SU-DHL-6 (cell line): ENCODE results near the gene EEFSEC.

Experiments
- H2AFZ ChIP-seq: fragments of 200-600 bp; sonication (generic); 2 replicates; pipeline ENCODE4 v1.6.1; 2014; ENCODE audit warnings: low read depth, mild to moderate bottlenecking, moderate library complexity, mixed read lengths, antibody characterized with exemption, low read length; ENCODE audit not compliant: severe bottlenecking
- H3F3A ChIP-seq: fragments of 200-600 bp; shearing (Covaris generic); 2 replicates; pipeline ENCODE4 v1.6.0; 2016; ENCODE audit warnings: antibody characterized with exemption, mild to moderate bottlenecking; ENCODE audit not compliant: insufficient read depth
- H3K27ac ChIP-seq: fragments of 200-600 bp; sonication (generic); 2 replicates; pipeline ENCODE4 v1.5.1; 2016; ENCODE audit warnings: low read depth, mild to moderate bottlenecking, low read length, moderate library complexity, mixed read lengths
- H3K27me3 ChIP-seq: fragments of 200-600 bp; sonication (generic), shearing (Covaris generic); 2 replicates; pipeline ENCODE4 v1.6.0; 2014; ENCODE audit warnings: mild to moderate bottlenecking, low read length
- H3K36me3 ChIP-seq: fragments of 200-600 bp; sonication (generic); 2 replicates; pipeline ENCODE4 v1.6.1; 2014; ENCODE audit warnings: mild to moderate bottlenecking, low read length, mixed read lengths
- H3K4me2 ChIP-seq: fragments of 300-600, 200-600 bp; shearing (Covaris generic), sonication (generic); 2 replicates; pipeline ENCODE4 v1.6.0; 2014; ENCODE audit warnings: low read length, low read depth, mild to moderate bottlenecking; ENCODE audit not compliant: poor library complexity, severe bottlenecking
- H3K4me3 ChIP-seq: fragments of 200-600 bp; sonication (generic); 2 replicates; pipeline ENCODE4 v1.5.1; 2014; ENCODE audit warnings: antibody characterized with exemption, low read length, mild to moderate bottlenecking, mixed read lengths; ENCODE audit not compliant: insufficient read depth, poor library complexity, severe bottlenecking
- H3K79me2 ChIP-seq: fragments of 200-600 bp; sonication (generic); 2 replicates; pipeline ENCODE4 v1.6.1; 2014; ENCODE audit warnings: mild to moderate bottlenecking, low read length, moderate library complexity; ENCODE audit not compliant: insufficient read depth
- H3K9ac ChIP-seq: fragments of 200-600 bp; sonication (generic); 2 replicates; pipeline ENCODE4 v1.7.0; 2014; ENCODE audit warnings: mild to moderate bottlenecking, low read length
- H3K9me2 ChIP-seq: fragments of 200-600 bp; sonication (generic); replicated peaks from 2 replicates; pipeline ENCODE4 v1.6.1; 2014; ENCODE audit warnings: low read length; ENCODE audit not compliant: insufficient read depth
- H3K9me3 ChIP-seq: fragments of 200-600 bp; sonication (generic); 2 replicates; pipeline ENCODE4 v1.6.1; 2014; ENCODE audit warnings: low read length, mixed read lengths; ENCODE audit not compliant: insufficient read depth
- H4K20me1 ChIP-seq: fragments of 200-600 bp; sonication (generic); 2 replicates; pipeline ENCODE4 v1.6.1; 2014; ENCODE audit warnings: low read depth, mild to moderate bottlenecking, antibody characterized with exemption, low read length, moderate library complexity, mixed read lengths
- EZH2phosphoT487 ChIP-seq: fragments of 200-600 bp; sonication (generic), shearing (Covaris generic); conservative IDR thresholded peaks from 2 replicates; pipeline ENCODE4 v1.6.1; 2018; ENCODE audit warnings: mild to moderate bottlenecking, antibody characterized with exemption, low read length, moderate library complexity, mixed read lengths
- TF ChIP-seq, protein P1 (sequence below): fragments of 200-600 bp; sonication (generic); IDR thresholded peaks from one replicate; pipeline ENCODE4 v1.5.1; 2017; ENCODE audit warnings: antibody characterized with exemption, mild to moderate bottlenecking, low read length, moderate library complexity; ENCODE audit not compliant: insufficient read depth, poor library complexity, severe bottlenecking

EEFSEC gene

GRCh38 chr3:128329491-128330213 is 176.4 kb downstream of the EEFSEC start:
- Histone ChIP-seq H3K27ac (no peak overlapping the region), H3K36me3 (no peaks in the 10 kb centered on the region), H3K4me3 (no peak overlapping the region), H3K9me2 (no peaks in the 10 kb centered on the region), H3F3A (no peaks in the 10 kb centered on the region), H3K9me3 (no peaks in the 10 kb centered on the region), H3K9ac (no peak overlapping the region), H2AFZ (no peak overlapping the region), H4K20me1 (no peaks in the 10 kb centered on the region), H3K79me2 (no peaks in the 10 kb centered on the region), H3K4me2 (no peak overlapping the region), H3K27me3 (no peaks in the 10 kb centered on the region)
- TF ChIP-seq, protein P1, sequence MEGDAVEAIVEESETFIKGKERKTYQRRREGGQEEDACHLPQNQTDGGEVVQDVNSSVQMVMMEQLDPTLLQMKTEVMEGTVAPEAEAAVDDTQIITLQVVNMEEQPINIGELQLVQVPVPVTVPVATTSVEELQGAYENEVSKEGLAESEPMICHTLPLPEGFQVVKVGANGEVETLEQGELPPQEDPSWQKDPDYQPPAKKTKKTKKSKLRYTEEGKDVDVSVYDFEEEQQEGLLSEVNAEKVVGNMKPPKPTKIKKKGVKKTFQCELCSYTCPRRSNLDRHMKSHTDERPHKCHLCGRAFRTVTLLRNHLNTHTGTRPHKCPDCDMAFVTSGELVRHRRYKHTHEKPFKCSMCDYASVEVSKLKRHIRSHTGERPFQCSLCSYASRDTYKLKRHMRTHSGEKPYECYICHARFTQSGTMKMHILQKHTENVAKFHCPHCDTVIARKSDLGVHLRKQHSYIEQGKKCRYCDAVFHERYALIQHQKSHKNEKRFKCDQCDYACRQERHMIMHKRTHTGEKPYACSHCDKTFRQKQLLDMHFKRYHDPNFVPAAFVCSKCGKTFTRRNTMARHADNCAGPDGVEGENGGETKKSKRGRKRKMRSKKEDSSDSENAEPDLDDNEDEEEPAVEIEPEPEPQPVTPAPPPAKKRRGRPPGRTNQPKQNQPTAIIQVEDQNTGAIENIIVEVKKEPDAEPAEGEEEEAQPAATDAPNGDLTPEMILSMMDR: no peak
- TF ChIP-seq EZH2phosphoT487: no peak

DNA sequence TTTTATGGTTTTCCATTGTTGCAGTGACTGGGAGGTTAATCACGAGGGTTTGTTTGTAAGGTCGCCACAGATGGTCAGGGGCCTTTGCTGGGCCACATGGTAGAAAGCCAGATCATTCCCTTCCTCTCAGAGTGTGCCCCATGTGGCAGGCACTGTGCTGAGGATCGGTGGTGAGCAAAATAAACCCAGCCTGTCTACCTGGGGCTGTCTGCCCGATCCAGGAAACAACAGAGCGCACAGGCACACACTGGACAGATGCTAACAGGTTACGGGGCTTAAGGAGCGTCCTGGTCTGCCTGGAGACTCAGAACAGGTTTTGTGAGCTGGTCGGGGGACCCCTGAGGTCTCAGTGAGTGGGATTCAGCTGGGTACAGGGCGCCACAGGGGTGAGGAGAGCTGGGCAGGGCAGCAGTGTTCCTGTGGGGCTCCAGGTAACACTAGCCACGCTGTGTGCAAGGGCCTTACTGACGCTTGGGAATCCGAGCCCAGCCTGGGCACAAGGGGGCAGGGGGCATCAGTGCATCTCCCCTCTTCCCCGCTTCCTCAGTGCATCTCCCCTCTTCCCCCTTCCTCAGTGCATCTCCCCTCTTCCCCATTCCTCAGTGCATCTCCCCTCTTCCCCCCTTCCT is 177.0 kb downstream of the EEFSEC start:
- Histone ChIP-seq H3K9me2 (no peaks in the 10 kb centered on the region), H3K9ac (no peak overlapping the region), H3K36me3 (no peaks in the 10 kb centered on the region), H3F3A (no peaks in the 10 kb centered on the region), H2AFZ (no peak overlapping the region), H3K9me3 (no peaks in the 10 kb centered on the region), H3K27me3 (no peaks in the 10 kb centered on the region), H3K4me3 (no peak overlapping the region), H3K27ac (no peak overlapping the region), H4K20me1 (no peaks in the 10 kb centered on the region), H3K79me2 (no peaks in the 10 kb centered on the region), H3K4me2 (no peak overlapping the region)
- TF ChIP-seq EZH2phosphoT487: no peak
- TF ChIP-seq, protein P1: no peak

DNA sequence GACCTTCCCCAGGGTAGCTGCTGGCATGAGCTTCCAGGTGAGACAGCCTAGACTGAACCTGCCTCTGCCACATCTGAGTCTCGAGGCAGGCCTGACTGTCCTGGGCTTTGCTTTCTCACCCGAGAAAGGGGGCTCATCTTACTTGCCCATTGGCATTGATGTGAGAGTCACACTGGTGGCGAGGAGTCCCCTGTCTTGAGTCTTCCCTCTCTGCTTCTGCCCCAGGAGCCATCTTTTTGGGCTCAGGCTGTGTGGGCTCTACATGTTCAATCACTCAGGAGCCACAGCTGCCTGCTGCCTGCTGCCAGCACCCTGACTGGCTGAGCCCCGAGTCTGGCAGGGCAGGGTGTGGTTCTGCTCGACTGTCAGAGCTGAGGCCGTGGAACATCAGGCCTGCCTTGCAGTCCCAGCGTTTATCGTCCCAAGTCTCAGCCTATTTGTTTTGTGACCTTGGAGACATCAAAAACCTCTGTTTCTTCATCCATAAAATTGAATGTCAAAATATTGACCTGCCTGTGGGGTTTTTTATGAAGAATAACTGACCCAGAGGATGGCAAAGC is 180.9 kb downstream of the EEFSEC start:
- Histone ChIP-seq H3K9me2 (no peaks in the 10 kb centered on the region), H2AFZ (no peak overlapping the region), H3F3A (no peaks in the 10 kb centered on the region), H4K20me1 (no peaks in the 10 kb centered on the region), H3K79me2 (no peaks in the 10 kb centered on the region), H3K4me2 (no peak overlapping the region), H3K27me3 (no peaks in the 10 kb centered on the region), H3K9ac (no peak overlapping the region), H3K27ac (no peak overlapping the region), H3K36me3 (no peaks in the 10 kb centered on the region), H3K4me3 (no peak overlapping the region), H3K9me3 (no peaks in the 10 kb centered on the region)
- TF ChIP-seq EZH2phosphoT487: no peak
- TF ChIP-seq, protein P1: no peak
